Measurements from ENCODE around the gene PRRX2. TPM values are rescaled to one million over a fixed set of nuclear protein-coding genes. Genes with fewer than 3 reads are reported as not detected.
"Not testable (repeated sequence)": the region's sequence is repeated elsewhere in the genome, so short reads cannot be mapped to it uniquely, and the experiment has no call there.

The PRRX2 gene
- polyA plus RNA-seq, 3 donors, result 0.85 to 1.00 (median 0.92) TPM

DNA sequence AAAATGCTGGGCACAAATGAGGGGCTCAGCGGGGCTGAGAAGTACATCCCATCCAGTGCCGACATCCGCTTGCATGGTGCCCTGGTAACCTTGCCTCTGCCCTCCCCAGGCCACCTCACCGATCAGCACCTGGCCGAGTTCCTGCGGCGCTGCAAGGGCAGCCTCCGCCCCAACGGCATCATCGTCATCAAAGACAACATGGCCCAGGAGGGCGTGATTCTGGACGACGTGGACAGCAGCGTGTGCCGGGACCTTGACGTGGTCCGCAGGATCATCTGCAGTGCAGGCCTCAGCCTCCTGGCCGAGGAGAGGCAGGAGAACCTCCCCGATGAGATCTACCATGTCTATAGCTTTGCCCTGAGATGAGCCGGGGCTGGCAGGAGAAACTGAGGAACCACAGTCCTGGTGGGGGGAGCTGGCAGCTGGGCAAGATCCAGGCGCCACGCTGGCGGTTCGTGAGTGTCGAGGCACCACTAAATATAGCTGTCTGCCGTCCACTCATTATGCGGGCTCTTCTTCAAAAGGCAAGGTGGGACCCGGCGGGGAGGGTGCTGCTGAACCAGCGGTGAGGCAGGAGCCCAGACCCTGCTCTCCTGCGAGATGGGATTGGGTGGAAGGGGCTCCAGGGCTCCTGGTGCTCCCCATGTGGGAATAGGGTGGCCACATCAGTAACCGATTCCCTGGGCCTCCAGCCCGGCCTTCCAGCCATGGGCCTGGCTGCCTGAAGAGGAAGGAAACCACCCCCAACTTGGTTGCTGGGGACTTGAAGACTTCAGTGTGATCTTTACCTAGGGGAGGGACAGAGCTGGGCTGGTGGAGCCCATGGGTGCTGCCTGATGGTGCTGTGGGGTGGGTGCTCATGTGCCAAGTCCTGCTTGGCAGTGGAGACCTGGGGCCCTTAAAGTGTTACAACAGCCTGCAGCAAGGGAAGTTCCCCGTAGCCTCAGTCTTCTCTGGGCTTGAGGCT is 30.1 kb upstream of the PRRX2 start:
- no peak for DNase-seq (ENCODE audit: low read depth in 3 of 3, low spot score in 2 of 3)

DNA sequence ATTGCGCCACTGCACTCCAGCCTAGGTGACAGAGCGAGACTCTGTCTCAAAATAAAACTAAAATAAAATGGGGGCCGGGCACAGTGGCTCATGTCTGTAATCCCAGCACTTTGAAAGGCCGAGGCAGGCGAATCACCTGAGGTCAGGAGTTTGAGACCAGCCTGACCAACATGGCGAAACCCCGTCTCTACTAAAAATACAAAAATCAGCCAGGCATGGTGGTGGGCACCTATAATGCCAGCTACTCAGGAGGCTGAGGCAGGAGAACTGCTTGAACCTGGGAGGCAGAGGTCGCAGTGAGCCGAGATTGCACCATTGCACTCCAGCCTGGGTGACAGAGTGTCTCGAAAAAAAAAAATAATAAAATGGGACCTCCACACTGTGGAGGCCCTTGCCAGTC is 29.1 kb upstream of the PRRX2 start:
- DNase-seq (ENCODE audit: low read depth in 3 of 3, low spot score in 2 of 3), result not testable (repeated sequence)

DNA sequence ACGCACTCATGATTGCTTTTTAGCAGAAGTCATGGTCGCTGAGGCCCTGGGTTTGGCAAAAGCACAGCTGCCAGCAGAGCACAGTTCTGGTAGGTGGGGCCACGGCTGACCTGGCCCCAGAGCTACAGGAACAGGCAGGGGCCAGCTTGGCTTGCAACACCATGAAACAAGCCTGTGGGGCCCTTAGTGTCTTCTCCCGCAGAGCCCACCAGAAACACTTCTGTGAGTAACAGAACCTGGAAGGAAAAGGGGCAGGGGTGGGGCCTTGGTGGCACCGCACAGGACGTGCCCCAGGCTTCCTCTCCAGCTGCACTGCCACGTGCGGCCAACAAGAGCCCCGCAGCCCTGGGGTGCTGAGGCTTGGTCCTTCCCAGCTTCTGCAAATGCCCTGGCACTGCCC is 28.3 kb upstream of the PRRX2 start:
- DNase-seq (ENCODE audit: low read depth in 3 of 3, low spot score in 2 of 3), result no peak

DNA sequence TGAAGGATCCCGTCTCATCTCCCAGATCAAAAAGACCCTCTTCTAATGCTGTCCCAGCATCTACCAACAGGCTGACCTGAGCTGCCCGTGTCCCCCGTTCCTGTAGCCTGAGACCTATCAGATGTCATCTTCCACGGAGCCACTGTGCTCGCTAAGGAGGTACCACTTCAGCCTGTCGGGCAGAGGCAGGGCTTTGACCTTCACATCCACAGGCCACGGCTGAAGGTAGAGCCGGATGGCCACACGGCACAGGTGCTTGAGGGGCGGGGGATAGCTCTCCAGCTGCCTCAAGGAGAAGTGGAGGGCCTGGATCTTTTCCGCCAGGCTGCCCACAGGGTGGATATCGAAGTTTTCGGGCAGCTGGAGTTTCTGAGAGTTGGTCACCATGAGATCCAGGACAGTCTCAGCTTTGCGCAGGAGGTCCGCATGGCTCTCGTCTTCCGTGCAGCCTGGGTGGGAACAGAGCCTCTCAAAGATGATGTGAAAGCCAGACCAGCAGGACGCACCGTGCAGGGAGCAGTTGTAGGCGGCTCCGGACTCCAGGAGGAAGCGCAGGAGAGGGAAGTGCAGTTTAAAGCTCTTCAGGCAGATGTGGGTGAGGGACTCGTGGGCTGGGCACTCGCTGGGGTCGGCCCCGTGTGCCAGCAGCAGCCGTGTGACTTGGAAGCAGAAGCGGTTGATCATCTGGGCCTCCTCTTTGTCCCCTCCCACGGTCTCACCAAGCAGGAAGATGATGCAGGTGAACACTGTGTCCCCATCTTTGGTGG is 27.6 kb upstream of the PRRX2 start:
- DNase-seq (ENCODE audit: low read depth in 3 of 3, low spot score in 2 of 3), result no peak

DNA sequence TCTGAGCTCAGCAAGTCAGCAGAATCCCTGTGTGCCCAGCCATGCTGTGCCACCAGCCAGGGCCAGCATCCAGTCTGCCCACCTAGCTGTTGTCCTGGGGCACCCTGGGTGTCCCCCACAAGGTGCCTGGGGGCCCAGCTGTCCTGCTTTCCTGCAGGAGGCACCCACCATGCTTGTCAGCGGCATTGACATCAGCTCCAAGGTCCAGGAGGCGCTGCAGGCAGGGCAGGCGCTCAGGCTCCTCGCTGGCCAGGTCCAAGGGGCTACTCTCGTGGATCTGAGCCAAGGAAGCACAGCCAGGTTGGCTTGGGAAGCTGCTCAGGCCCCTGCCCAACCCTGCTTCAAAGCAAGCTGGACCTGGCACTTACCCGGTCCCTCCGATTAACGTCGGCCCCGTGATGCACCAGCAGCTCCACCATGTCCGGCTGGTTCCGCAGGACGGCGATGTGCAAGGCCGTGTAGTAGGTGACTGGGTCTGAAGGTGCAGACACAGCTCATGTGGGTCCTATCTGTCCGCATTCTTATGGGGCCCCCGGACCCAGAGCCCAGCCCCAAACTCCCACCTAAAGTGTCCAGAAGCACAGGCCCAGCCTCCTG is 26.3 kb upstream of the PRRX2 start:
- DNase-seq (ENCODE audit: low read depth in 3 of 3, low spot score in 2 of 3), result no peak

DNA sequence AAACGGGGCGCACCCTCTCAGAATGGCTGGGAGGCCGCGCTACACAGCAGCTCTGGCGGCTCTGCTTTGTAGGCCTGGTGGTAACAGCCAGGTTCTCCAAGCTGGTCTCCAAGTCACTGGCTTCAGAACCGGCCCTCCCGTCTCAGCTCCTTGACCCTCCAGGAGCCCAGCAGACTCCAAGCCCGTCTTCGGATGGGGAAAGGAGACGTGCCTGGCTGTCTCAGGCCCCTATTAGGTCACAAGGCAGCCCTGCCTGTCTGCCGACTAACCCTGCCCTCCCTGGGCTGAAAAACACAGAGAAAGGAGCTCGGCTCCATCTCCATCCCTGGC is 25.7 kb upstream of the PRRX2 start:
- DNase-seq (ENCODE audit: low read depth in 3 of 3, low spot score in 2 of 3), result no peak

DNA sequence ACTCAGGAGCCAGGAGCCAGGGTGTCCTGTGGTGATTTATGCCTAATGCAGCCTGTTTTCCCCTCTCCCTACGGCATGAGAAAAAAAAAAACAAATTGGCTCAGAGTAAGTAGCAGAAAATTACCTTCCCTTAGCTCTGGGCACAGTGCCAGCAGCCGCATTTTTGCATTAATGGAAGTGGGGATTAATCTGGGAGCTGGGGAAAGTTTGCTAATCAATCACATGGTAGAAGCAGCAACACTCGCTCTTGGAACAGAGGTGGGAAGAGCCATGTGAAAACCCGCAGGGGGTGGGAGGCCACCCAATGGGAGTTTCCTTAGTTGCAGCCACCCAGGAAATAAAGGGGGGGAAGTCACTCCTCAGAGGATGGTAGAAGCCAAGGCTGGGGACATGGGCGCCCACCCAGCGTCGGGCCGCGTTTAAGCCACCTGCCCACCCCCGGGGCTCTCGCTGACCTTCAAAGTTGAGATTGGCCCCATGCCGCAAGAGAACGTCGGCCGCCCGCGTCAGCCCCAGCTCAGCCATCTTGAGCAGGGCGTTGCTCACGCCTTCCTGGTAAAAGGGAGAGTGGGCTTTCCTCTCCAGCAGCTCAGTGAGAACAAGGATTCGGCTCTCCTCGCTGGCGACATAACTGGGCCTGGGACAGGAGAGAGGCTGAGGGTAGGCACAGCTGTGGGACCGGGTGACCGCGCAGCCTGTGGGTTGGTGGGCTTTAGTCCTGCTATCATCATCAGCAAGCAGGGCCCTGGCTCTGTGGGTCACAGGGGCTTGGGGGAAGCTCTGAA is 25.2 kb upstream of the PRRX2 start:
- DNase-seq (ENCODE audit: low read depth in 3 of 3, low spot score in 2 of 3), result no peak

DNA sequence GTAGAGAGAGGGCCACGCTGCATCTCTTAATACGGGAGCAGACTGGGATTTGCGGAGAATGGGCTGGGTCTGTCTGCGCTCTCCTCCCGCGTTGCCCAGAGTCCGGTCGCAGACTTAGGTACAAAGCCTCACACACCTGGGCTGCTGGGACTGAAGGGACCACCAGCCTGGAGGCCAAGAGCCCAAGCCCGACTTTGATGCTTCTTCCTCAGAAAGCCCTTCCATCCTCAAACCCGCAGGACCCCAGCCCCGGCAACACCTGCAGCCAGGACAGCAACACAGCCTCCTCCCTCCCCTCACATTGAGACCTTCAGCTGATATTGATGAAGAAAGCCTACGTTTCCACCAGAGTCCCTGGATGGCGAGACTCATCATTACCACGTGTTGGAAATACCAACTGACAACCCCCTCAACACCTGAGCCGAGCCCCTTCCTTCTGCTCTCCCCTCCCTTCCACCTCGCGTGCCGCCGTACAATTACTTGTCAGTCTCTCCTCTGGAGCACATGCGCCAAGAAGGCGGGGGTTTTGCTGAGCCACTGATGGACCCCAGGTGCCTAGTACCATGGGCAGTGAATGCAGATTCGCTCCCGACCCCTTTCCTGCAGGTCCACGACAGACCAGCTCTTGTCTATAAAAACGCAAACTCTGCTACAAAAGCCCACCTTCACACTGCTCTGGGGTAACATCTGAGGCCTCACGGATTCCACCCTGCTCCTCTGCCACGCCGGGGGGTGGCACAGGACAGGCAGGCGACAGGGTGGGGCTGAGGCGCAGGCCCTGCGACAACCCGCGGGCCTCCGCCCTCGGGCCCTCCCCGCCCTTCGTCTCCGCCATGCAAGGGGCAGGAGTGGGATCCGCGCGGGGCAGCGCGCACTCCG is 24.3 kb upstream of the PRRX2 start:
- no peak for DNase-seq (ENCODE audit: low read depth in 3 of 3, low spot score in 2 of 3)

DNA sequence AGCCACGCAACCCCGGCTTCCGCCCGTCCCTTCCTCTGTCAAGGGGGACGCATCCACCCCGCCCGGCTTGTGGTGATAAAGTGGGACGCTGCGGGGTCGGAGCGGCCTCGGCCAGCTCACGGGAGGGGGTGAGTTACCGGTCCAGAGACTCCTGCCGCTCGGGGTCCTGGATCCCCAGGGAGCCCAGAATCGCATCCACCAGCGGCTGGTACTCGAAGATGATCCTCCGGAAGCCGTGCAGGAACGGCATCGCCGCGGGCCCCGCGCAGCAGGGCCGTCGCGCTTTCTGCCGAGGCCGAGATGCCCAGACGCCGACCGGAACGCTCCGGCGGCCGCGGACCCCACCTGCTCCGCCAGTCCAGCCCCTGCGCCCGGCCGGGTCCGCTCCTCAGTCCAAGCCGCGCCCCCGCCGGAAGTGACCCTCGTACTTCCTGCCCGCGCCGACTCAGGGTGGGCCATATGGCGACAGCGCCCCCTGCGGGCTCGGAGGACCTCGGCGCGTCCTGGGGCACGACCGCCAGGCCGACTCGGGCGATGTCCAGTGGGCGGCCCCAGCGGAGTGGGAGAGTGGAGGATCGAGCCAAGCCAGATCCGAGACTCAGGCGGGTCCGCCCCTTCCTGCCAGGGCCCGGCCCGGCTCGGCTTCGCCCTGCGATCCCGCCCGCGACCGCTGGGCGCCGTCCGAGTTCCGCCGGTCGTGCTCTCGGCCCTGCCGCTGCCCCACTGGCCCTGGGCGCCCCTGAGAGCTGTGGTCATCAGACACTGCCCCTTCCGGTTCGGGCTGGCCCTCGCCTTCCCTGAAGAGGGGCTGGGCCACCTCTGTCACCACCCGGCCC is 23.5 kb upstream of the PRRX2 start, which contains the start of gene ASB6:
Gene ASB6 (minus strand): TSS at position 402 of the 836 bp plus-strand sequence. CDS start 152 bp downstream, at position 250.
- DNase-seq (ENCODE audit: low read depth in 3 of 3, low spot score in 2 of 3), result peak; percentile 90 to 96 (median 94)

DNA sequence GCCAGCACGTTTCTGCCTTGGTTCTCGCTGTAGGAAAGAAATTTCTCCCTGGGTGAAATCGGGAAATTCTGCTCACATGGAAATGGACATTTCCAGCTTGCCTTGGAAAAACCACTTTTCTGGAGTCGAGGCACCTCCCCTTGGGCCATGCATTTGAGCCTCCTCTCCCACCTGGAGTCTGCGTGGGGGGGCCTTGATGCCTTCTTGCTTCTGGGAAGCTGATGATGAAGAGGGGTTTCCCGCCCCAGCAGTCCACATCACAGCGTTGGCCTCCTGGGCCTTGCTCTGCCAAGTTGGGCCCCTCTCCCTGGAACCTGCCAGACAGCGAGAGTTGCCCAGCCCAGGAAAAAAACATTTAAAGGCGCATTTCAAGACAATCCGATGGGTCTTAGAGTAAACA is 21.7 kb upstream of the PRRX2 start:
- no peak for DNase-seq (ENCODE audit: low read depth in 3 of 3, low spot score in 2 of 3)

DNA sequence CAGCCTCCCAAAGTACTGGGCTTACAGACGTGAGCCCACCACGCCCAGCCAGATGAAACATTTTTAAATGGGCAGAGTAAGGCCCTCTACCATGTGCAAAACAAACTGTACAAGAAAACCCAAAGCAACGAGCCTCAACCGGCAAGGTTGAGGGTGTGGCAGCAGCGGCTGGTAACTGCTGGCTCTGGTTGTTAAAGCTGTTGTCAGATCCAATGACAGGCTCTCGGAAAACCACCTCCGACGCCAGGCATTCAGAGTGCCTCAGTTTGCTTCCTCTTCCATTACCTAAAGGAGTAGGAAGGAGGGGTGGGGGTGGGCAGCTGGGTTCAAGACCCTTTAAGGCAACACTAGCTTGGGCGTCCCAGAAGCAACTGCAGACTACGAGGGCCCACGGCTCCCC is 21.1 kb upstream of the PRRX2 start:
- DNase-seq (ENCODE audit: low read depth in 3 of 3, low spot score in 2 of 3), result no peak

DNA sequence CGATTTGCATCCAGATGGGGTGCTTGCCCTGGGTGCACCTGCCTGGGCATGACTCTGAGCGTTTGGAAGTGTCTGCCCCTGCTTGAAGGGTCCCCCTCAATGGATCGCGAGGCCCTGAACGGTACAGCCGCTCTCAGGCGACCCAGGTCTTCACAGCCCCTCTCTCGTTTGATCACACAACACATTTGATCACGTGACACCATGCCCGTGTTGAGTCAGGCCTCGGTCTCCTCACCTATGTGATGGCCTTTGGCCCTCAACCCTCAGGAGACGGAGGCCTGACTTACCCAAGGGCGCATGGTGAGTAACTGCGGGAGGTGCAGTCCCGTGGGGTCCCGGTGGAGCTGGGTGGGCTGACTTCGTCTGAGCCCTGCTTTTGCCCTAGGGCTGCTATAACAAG is 20.5 kb upstream of the PRRX2 start:
- no peak for DNase-seq (ENCODE audit: low read depth in 3 of 3, low spot score in 2 of 3)

DNA sequence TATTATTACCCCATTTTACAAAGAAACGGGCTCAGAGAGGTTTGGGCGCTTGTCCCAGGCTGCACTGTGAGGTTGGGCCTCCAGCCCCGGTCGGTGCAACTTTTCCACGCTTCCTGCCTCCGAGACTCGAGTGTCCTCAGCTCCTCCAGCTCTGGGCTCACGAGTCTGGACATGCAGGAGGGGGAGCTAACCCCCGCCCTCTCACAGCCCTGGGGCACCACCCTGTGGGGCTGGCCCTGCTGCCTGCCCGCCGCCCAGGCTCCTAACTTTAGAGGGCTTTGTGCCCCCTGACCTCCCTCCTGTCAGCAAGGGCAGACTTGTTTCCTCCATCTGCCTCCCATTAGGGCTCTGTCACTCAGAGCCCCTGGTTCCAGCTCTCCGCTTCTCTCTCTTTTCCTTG is 19.2 kb upstream of the PRRX2 start:
- no peak for DNase-seq (ENCODE audit: low read depth in 3 of 3, low spot score in 2 of 3)

DNA sequence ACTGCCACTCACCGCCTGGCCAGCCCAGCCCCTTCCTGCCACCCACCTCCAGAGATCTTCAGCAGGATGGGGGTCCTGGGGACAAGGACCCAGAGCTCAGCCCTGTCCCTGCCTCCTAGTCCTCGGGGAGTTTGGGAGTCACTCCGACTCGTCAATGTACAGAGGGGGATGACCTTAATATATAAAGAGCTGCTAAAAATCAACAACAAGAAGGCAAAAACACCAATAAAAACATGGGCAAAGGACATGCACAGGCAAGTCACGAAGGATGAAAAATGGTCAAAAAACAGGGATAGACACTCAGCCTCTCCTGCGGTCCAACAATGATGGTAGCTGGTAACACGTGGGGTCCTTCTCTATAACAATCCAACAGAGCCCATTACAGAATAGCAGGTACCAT is 18.8 kb upstream of the PRRX2 start:
- DNase-seq (ENCODE audit: low read depth in 3 of 3, low spot score in 2 of 3), result no peak

DNA sequence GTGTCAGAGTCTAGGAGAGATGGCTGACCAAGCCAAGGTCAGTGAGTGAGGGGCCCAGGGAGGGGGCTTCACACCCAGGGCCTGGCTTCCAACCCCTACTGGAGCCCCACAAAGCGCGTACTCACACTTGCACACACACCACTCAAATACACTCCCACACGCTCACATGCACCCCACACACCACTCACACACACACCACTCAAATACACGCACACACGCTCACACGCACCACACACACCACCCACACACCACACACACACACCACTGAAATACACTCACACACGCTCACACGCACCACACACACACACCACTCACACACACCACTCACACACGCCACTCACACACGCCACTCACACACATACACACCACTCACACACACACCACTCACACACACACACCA is 17.8 kb upstream of the PRRX2 start:
- no peak for DNase-seq (ENCODE audit: low read depth in 3 of 3, low spot score in 2 of 3)

DNA sequence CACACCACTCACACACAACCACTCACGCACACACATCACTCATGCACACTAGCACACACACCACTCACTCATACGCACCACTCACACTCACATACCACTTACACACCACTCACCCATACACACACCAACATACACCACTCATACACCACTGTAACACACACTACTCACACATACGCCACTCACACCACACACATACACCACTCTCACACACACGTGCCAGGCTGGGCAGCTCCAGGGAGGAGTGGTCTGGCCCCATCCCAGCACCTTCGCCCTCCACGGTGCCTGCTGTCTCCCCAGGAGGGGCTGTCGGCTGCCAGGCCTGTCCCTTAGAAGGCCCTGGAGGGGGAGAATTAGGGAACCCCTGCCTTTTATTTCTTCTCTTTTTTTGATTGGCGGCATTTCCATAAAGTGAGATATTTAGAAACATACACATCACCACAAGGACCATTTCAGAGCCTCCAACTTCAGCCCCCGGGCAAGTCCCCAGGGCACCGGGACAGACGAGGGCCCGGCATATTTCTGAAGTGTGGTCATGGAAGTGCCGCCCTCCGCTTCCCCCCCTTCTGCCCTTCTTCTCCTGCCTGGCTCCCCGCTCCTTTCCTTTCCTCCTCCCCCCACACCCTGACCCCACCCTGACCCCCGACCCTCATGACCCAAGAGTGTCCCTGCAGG is 17.2 kb upstream of the PRRX2 start:
- DNase-seq (ENCODE audit: low read depth in 3 of 3, low spot score in 2 of 3), result no peak

DNA sequence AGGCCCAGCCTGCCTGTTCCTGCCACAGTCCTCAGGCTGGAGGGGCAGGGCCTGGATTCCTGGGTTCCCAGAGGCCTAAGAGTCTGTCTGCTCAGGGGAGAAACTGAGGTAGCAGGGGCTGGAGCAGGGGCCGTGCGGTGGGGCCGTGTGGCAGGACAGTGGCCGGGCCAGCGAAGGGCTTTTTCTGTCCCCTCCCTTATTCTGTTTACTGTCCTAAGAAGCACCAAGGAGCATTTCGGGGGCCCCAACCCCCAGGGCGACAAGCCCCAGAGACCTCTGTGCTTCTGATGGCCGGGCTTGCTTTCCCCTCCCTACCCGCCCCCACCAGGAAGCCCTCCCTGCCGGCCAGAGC is 16.7 kb upstream of the PRRX2 start:
- no peak for DNase-seq (ENCODE audit: low read depth in 3 of 3, low spot score in 2 of 3)
